ENCODE measurements around the gene CCDC170.

CCDC170 gene

DNA sequence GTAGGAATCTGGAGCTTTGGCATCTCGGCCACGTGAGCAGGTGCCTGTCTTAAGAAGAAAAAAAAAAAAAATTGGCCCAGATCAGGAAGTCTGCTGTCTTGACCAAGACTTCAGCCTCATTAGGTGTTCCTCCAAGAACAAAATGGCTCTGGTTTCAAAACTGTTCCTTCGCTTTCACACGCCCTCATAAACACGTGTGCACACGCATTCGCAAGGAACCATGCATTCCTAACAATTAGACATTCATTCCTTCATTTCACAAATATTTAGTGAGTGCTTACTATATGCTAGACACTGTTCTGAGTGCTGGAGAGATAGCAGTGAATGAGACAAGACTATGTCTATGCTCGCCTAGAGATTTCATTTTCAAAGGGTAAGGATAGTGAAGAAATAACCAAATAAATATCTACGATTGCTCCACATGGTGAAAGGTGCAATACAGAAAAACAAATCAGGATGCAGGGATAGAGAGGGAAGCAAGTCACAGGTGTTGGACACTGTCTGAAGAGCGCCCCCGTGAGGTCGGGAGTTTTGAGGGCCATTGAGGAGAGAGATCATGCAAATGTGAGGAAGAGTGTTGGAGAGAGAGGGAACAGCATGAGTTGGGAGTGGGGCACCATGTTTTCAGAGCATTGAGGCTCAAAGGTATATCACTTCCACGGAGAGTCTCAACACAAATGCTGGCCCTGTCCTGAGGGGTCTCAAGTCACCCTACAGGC lies 53.3 kb downstream of the CCDC170 start:
- no peak for DNase-seq (ENCODE audit: low spot score)
- FAIRE-seq: no peak

DNA sequence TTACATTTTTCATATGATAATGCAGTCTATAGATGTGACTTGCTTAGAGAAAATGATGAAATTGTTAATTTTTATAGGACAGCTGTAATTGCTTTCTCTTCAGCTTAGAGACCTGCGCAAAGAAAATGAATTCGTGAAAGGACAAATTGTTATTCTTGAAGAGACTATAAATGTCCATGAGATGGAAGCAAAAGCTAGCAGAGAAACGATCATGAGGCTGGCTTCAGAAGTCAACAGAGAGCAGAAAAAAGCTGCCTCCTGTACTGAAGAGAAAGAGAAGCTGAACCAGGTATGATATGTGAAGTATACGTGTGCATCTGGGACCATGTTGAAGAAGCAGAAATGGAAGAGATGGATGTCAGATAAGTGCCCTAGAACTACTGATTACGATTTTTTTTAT lies 54.4 kb downstream of the CCDC170 start:
- no peak for DNase-seq (ENCODE audit: low spot score)
- FAIRE-seq: no peak

DNA sequence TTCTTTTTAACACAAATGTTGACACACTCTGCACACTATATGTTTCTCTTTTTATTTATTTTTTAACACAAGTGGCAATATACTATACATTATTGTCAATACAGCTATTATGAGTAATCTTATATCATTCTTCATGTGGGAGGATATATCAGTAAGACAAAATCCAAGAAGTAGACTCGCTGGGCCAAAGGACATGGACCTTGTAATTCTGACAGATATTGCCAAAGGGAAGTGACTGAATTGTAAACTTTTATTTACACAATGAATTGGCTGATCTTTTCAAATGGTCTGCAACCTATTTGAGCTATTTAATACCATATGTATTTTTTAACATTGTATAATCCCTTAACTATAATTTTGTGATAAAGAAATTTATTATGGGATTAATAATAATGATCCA lies 56.0 kb downstream of the CCDC170 start:
- DNase-seq (ENCODE audit: low spot score) (no peak), FAIRE-seq (no peak)

DNA sequence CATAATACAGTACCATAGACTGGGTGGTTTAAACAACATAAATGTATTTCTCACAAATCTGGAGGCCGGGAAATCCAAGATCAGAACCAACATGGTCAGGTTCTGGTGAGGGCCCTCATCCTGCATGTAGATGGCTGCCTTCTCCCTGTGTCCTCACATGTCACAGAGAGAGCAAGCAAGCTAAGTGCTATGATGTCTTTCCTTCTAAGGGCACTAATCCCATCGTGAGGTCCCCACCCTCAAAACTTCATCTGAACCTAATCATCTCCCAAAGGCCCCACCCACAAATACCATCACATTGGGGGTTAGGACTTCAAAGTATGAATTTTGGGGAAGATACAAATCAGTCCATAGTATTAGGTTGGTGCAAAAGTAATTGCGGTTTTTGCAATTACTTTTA lies 56.8 kb downstream of the CCDC170 start:
- DNase-seq (ENCODE audit: low spot score) (no peak), FAIRE-seq (no peak)

DNA sequence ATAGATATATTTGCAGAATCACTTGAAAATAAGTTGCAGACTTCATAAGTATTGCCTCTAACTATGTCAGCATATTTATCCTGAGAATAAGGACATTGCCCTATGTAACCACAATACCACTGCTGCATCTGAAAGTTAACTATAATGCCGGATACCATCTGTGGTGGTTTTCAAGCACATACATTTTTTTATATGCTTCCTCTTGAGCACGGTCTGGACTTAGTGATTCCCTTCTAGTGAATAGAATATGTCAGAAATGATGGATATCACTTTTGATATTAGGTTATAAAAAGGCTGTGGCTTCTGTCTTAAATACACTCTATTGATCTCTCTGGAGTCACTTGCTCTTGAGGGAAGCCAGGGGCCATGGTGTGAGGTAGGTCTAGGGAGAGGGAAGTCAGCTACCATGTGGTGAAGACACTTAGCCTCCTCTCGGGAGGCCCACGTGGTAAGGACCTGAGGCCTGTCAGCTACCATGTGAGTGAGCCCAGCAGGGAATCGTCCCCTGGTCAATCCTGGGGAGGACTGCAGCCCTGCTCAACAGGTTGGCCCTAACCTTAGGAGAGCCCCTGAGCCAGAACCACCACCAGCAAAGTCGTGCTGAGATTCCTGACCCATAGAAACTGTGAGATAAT lies 57.5 kb downstream of the CCDC170 start:
- FAIRE-seq: no peak
- no peak for DNase-seq (ENCODE audit: low spot score)

DNA sequence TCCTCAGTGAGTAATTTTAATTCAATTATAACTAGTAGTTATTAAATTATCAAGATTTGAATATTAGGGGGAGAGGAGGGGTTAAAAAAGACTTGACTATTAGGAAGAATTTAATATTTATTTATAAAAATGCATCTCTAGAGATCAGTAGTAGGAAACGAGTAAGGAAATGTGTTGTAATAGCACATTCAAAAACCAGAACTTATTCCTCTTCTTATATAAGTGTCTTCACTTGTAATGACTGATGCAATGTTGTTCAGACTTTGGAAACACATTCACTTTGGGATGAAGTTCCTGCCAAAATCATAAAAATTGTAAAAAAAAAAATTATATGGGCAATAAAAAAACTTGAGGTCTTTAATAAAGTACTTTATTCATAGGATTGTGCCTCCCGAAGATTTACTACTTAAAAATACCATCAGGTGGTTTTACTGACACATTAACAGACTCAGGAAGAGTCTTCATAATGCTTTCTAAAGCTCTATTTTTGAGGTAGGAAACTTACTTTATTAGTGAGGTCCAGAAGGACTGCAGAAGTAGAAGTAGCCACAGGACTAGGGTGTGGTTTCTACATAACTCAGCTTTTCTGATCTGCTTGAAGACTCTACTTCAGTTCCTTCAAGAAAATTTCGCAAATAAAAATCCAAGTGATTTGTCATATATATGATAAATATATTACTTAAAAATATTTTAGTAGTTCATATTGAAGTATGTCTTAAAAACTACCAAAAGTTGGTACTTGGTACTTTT lies 59.8 kb downstream of the CCDC170 start:
- FAIRE-seq (no peak), DNase-seq (ENCODE audit: low spot score) (no peak)

DNA sequence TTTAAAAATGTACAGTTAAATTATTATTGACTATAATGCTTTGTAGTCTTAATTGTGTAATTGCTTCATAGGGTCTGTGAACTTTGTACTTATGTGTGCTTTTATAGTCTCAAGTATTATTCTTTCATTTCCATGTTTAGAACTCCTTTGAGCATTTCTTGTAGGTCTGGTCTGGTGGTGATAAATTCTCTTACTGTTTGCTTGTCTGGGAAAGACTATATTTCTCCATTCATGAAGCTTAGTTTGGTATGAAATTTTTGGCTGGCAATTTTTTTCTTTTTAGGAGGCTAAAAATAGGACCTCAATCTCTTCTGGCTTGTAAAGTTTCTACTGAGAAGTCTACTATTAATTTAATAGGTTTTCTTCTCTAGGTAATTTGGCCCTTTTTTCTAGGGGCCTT lies 67.4 kb downstream of the CCDC170 start:
- FAIRE-seq (no peak), DNase-seq (ENCODE audit: low spot score) (no peak)

DNA sequence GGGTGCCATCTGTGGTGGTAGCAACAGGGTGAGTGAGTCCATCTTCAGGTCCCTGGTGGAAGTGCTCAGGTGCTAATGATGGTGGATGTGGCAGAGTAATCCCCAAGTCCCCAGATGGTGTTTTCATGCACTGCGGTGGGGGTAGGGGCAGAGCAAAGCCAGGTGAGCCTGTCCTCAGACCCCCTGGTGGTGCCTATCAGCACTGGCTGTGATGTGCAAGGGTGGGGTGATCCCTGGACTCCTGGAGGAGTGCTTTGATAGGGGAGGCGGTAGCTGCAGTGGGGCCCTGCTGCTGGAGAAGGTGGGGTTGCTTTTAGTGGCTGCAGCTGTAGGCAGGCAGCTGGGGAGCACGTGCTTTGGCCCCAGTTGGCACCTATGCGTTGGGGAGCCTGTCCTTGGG lies 70.8 kb downstream of the CCDC170 start:
- DNase-seq (ENCODE audit: low spot score) (no peak), FAIRE-seq (no peak)

DNA sequence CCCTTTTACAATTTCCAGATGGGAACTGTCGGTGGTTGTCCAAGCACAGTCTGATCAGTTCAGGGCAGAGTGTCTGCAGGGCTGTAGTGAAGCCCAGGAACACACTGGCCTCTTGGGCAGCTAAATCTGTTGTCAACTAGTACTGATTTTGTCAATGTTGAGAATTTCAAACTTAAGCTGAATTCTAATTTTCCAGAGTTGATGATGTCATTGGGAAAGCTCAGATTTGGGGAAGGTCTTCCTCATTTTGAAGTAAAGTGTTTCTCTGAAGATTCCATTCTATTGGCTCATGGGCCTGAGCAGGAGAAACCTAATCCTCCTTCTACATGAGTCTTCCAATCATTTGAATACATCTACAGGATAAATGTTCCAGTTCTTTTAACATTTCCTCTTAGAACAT lies 72.1 kb downstream of the CCDC170 start:
- no peak for DNase-seq (ENCODE audit: low spot score)
- no peak for FAIRE-seq

DNA sequence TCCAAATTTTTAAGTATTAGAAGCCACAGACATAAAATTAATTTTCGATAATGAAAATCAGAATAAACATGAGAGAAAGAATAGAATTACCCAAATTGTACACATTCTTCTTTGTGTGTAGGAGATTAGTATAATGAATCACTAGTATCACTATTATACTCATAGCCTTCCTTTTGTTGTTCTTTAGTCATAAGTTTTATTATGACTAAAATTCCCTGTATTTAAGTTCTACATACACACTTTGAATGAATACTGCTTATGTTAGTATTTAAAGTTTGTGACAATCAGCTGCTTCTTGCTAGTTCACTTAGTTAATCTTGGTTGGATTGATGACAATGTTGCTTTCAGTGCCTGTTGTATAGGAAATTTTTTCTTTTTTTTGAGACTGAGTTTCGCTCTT lies 72.7 kb downstream of the CCDC170 start:
- no peak for FAIRE-seq
- DNase-seq (ENCODE audit: low spot score): no peak

DNA sequence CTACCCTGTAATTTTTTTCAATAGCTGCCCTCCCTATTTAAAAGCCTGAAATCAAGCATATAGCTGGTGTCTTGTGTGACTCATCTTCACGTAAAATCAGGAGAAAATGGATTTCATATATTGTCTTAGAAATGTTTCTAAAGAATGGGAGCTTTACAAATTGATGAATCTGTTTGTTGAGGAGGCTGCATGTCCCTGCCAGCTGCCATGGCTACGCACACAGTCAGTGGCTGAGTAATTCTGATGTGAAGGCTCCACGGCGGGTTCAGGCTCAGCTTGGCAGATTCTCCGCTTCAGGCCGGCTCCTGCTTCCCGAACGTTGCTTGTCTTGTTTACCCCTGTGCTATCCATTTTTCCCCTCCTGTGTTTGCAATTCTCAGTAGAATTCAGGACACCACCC lies 82.8 kb downstream of the CCDC170 start:
- no peak for FAIRE-seq
- no peak for DNase-seq (ENCODE audit: low spot score)

DNA sequence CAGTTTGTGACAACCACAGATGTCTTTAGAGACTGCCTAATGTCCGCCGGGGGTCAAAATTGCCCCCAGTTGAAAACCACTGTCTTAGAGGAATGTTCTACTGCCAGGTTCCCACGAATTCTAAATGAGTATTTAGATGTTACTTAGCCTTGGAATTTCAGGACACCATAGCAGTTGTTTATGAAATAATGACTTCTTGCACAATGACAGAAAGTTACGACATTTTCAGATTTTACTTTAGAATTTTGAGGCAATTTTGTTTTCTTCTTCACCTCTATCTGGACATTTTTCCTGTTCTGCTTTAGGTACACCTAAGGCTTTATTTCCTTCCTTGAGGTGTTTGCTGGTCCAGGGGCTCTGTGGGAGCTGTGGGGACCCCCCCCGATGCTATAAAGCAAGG lies 83.4 kb downstream of the CCDC170 start:
- no peak for DNase-seq (ENCODE audit: low spot score)
- FAIRE-seq: no peak

DNA sequence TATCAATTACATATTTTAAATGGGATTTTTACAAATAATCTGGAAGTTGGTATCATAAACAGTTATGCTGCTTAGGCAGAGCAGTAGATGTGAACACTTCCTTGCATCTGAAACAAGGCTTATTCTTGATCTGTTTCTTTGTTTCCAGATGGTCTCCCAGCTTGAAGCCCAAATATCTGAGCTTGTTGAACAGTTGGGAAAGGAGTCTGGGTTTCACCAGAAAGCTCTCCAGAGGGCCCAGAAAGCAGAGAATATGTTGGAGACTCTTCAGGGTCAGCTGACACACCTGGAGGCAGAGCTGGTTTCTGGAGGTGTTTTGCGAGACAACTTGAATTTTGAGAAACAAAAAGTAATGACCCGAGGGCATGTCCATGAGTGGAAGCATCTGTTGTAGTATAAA lies 91.9 kb downstream of the CCDC170 start:
- DNase-seq (ENCODE audit: low spot score): no peak
- FAIRE-seq: no peak

DNA sequence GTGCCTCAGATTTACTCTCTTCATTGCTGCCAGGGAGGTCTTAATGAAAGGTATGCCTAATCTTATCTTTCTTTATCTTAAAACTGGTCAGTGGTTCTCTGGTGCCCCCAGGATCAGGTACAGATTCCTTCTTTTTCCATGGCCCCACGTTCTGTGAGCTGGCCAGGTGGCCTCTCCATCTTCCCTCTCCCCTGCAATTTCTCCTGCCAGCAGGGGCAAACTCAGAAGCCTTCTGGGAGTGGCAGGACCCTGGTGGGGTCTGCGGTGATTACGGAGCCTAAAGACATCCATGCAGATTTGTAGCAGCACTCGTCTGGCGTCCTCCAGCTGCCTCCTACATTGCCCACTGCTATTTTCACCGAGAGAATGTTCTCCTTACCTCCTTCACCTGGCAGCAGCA lies 95.8 kb downstream of the CCDC170 start:
- no peak for FAIRE-seq
- DNase-seq (ENCODE audit: low spot score): no peak

DNA sequence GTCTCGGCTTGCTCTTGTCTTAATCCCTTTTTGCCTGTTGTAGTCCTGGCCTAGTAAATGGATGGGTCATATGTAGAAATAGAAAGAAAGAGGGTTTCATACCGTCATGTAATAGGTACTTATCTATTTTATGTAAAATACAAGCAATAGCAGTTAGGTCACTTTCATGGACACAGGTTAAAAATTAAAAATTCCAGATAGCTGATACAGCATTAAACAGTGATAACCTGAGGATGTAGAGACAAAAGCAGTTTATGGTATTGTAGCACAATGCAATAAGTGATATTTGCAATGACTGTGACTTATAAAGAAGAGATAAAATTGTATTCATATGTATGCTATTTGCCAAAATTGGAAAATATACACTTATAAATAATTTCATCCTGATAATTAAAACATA lies 96.9 kb downstream of the CCDC170 start:
- DNase-seq (ENCODE audit: low spot score) (no peak), FAIRE-seq (no peak)

DNA sequence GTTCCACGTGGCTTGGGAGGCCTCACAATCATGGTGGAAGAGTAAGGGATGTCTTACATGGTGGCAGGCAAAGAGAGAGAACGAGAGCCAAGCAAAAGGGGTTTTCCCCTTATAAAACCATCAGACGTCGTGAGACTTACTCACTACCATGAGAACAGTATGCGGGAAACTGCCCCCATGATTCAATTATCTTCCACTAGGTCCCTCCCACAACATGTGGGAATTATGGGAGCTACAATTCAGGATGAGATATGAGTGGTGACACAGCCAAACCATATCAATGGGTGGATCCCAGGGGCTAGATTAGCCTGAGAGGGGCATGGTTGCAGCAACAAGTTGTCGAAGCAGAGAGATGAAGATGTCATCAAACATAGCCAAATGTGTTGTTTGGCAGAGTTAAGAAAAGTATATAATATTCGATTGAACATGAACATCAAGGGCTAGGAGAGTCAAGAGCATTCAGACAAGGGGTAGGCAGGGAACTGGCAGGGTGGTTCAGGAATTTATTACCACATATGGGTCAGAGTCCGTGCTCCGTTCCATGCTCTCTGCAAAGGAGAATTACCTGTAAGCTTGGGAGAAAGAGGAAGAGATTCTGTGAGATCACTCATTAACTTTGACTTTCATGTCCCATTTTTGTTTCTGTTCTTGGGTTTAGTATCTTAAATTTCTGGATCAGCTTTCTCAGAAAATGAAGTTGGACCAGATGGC lies 98.8 kb downstream of the CCDC170 start:
- DNase-seq (ENCODE audit: low spot score) (no peak), FAIRE-seq (no peak)

DNA sequence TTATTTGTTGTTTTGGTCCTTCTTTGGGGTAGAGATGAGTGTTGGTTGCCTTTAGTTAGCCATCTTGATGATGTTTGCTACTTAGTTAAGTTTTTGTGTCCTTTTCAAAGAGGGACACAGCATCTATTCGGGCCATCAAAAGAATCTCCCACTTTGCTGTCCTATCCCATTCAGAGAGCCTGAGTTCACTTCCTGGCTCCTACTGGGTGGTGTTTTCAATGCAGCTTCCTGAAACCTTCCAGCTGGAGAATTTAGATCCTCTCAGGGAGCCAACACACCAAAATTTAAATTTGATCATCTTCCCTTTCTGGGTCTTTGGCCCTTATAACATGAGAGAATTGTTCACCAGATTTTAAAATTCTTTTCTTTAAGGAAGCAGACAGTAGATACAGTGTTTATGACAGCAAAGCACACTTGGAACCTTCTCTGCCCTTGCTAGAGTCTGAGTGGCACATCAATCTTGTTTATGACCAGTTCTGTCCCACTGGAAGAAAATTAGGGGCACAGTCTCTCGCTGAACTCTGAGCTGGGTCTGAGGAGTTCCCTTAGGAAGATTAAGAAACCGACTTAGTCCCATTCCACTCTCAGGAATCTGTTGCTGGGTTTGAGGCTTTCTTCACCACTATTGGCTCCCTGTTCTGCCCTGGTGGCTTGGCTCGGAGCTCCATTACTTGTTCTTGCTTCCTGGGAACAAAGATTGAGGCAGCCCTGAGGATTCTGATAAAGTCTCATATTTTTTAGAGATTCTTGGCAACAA lies 115.5 kb downstream of the CCDC170 start:
- DNase-seq (ENCODE audit: low spot score) (no peak), FAIRE-seq (no peak)

DNA sequence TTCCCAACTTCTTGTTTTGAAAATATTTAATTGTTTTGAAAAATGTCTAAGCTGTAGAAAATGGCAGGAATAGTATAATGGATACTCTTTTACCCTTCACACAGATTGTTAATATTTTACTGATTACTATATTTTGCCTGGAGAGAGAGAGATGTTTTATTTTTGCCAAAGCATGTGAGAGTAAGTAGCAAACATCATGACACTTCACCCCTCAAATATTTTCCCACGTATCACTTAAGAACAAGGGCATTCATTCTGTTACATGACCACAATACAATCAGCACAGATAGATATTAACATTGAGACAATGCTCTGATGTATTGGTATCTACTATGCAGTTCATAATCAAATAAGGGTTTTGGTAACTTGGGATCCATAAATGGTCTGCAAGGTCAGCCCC lies 116.5 kb downstream of the CCDC170 start:
- no peak for FAIRE-seq

DNA sequence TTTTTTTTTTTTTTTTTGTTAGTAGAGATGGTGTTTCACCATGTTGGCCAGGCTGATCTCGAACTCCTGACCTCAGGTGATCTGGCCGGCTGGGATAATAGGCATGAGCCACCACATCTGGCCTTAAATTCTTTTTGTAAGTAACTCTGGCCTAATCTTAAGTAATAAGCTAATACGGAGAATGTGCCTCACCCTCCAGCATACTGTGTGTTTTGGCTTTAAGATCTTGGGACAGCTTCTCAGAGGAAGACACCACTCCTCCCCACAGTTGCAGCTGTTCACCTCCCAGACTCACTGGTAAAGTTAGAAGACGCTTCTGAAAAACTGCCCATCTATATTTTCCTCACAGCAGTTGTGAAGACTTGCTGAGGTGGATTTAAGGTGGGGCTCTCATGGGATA lies 120.8 kb downstream of the CCDC170 start:
- no peak for FAIRE-seq
- no peak for DNase-seq (ENCODE audit: low spot score)

More for the DNA sequence above, 116.5 kb downstream of the CCDC170 start:
- no peak for DNase-seq (ENCODE audit: low spot score)

DNA sequence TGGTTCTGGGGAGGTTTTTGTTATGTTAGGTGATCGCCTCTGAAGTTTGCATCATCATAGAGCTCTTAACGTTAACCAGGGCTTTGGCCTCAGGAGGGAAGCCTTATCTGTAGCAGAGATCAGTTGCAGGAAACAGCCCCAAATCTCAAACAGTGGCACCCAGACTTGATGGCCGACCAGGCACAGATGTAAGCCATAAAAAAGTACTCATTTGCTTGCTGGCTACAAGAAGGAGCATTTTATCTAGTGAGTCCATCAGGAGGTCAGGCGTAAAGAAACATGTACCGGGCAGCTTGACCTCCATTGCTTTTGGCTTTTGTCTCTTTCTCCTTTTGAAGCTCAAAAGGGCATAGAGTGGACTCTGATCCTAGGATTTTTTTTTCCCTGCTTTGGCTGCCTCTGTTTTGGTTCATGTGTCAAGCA lies 122.3 kb downstream of the CCDC170 start:
- no peak for DNase-seq (ENCODE audit: low spot score)
- FAIRE-seq: no peak

DNA sequence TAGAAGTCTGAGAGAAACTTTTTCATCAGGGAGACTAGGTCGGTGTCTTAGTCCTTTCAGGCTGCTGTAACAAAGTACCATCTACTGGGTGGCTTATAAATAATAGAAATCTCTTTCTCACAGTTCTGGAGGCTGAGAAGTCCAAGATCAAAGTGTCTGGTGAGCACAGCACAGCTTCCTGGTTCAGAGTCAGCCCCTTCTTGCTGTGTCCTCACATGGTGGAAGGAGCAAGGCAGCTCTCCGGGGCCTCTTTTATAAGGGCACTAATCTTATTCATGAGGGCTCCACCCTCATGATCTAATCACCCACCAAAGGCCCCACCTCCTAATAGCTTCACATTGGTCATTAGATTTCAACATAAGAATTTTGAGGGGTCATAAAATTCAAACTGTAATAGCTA lies 122.8 kb downstream of the CCDC170 start:
- FAIRE-seq (no peak), DNase-seq (ENCODE audit: low spot score) (no peak)

All from RCC 7860 (cell line).